Natural killer cell (primary cell): ENCODE data around the gene CASP2. TPM values are rescaled to one million over a fixed set of nuclear protein-coding genes. Genes with fewer than 3 reads are reported as not detected.
A peak's percentile ranks its signal among the peaks of the same experiment; 100 is the strongest.

Experiments
- ATAC-seq, 3 donors: fragments of 150-1000 bp in 2 of 3; fragments of 200-7000 bp in 1 of 3; cut with Tn5 transposase; 1 replicate in 1 of 3; 2 replicates in 2 of 3; pipeline ENCODE4 v1.10.0; 2021; ENCODE audit warnings: mild to moderate bottlenecking in 2 of 3, moderate library complexity in 2 of 3
- DNase-seq, 2 donors: peaks; one replicate each; pipeline versions ENCODE4 v3.0.0 to v3.0.0-alpha.2; 2013 to 2021; ENCODE audit warnings: mixed read lengths in 1 of 2
- H3K27ac ChIP-seq: one replicate; pipeline ENCODE4 v1.5.1; 2013; ENCODE audit warnings: mild to moderate bottlenecking, low read length
- H3K27me3 ChIP-seq: one replicate; pipeline ENCODE4 v1.6.1; 2013; ENCODE audit warnings: low read length; ENCODE audit not compliant: control insufficient read depth, insufficient read depth
- H3K36me3 ChIP-seq: one replicate; pipeline ENCODE4 v1.6.1; 2013; ENCODE audit warnings: low read length; ENCODE audit not compliant: control insufficient read depth, insufficient read depth
- H3K4me1 ChIP-seq: one replicate; pipeline ENCODE4 v1.6.1; 2013; ENCODE audit warnings: low read length; ENCODE audit not compliant: control insufficient read depth, insufficient read depth
- H3K4me3 ChIP-seq: one replicate; pipeline ENCODE4 v1.5.1; 2013; ENCODE audit warnings: low read length
- H3K9me3 ChIP-seq: one replicate; pipeline ENCODE4 v1.6.1; 2013; ENCODE audit warnings: low read length; ENCODE audit not compliant: control insufficient read depth, insufficient read depth
- H3K27ac Mint-ChIP-seq, 2 donors: one replicate each; pipeline ENCODE4 v1.8.0; 2022; ENCODE audit warnings: mild to moderate bottlenecking in 2 of 2, mixed read lengths in 2 of 2, moderate library complexity in 1 of 2
- H3K27me3 Mint-ChIP-seq, 2 donors: one replicate each; pipeline ENCODE4 v1.8.0; 2022; ENCODE audit warnings: low read depth in 2 of 2, mixed read lengths in 2 of 2
- H3K36me3 Mint-ChIP-seq: one replicate; pipeline ENCODE4 v1.8.0; 2022; ENCODE audit warnings: mixed read lengths
- H3K4me1 Mint-ChIP-seq, 2 donors: one replicate each; pipeline ENCODE4 v1.8.0; 2022; ENCODE audit warnings: mixed read lengths in 2 of 2
- H3K4me3 Mint-ChIP-seq: one replicate; pipeline ENCODE4 v1.8.0; 2022; ENCODE audit warnings: mild to moderate bottlenecking, moderate library complexity, mixed read lengths
- H3K9me3 Mint-ChIP-seq, 2 donors: one replicate each; pipeline ENCODE4 v1.8.0; 2022; ENCODE audit warnings: mixed read lengths in 2 of 2
- CTCF ChIP-seq: fragments of 200-600 bp; IDR thresholded peaks from one replicate; pipeline ENCODE4 v1.8.0; 2022; ENCODE audit warnings: antibody characterized with exemption
- WGBS: methylation state at CpG from one replicate; pipeline ENCODE4 v1.1.7; 2013; ENCODE audit warnings: missing lambda C conversion rate; ENCODE audit not compliant: insufficient coverage; 5-methylcytosine and 5-hydroxymethylcytosine counted together
- intact Hi-C: fragments of 100-400 bp; cut with micrococcal nuclease; formaldehyde crosslinking; loops from one replicate; pipeline ENCODE4 v1.14.2; 2022
- total RNA-seq, 4 donors: library from RNA; stranded (reverse); fragments of 120-200 nt in 1 of 4; gene quantifications; one replicate each; pipeline versions ENCODE4 v1.2.3 to v1.2.4, GENCODE V29; 2013 to 2022

CASP2 gene
- total RNA-seq, 3 donors from 2014 or later (not counting 1 experiment from before 2014, with no cell fraction given) = 36.7 to 60.5 (median 54.7) TPM

DNA sequence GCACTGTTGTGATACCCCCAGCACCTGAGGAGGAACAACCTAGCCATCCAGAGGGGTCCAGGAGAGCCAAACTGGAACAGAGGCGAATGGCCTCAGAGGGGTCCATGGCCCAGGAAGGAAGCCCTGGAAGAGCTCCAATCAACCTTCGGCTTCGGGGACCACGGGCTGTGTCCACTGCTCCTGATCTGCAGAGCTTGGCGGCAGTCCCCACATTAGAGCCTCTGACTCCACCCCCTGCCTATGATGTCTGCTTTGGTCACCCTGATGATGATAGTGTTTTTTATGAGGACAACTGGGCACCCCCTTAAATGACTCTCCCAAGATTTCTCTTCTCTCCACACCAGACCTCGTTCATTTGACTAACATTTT is 1.6 kb upstream of the CASP2 start:
- peaks cover 37 to 42% of the 10 kb centered on the region in 2 donors for H3K4me1 Mint-ChIP-seq

GRCh38 chr7:143287339-143287934 is 714 bp upstream of the CASP2 start:
- no peak for TF ChIP-seq CTCF
- Mint-ChIP-seq H3K36me3 (peaks cover 6% of the 10 kb centered on the region), H3K27ac (peak overlapping the region; percentile 85 to 94), H3K27me3 (no peaks in the 10 kb centered on the region), H3K4me3 (peak overlapping the region; percentile 97), H3K9me3 (no peaks in the 10 kb centered on the region), H3K4me1 (peaks cover 39 to 43% of the 10 kb centered on the region in 2 donors)
- WGBS = 86% methylated on average over 17 of the region's 17 CpGs
- ATAC-seq (no peak), DNase-seq (no peak)
- H3K4me3 ChIP-seq = peak overlapping the region; percentile 23
- peak overlapping the region; percentile 62 for H3K27ac ChIP-seq
- H3K9me3 ChIP-seq = no peaks in the 10 kb centered on the region
- H3K27me3 ChIP-seq = no peaks in the 10 kb centered on the region
- intact Hi-C loops = no loop called here
- peaks cover 6% of the 10 kb centered on the region for H3K36me3 ChIP-seq
- H3K4me1 ChIP-seq = peaks cover 24% of the 10 kb centered on the region

More for the DNA sequence above, 1.6 kb upstream of the CASP2 start:
- no peak for ATAC-seq
- Mint-ChIP-seq H3K27ac (no peak overlapping the region), H3K36me3 (peaks cover 4% of the 10 kb centered on the region), H3K9me3 (no peaks in the 10 kb centered on the region), H3K27me3 (no peaks in the 10 kb centered on the region), H3K4me3 (peak overlapping the region; percentile 97)
- no peaks in the 10 kb centered on the region for H3K27me3 ChIP-seq
- peaks cover 24% of the 10 kb centered on the region for H3K4me1 ChIP-seq
- H3K36me3 ChIP-seq = peaks cover 2% of the 10 kb centered on the region
- WGBS = 96% methylated on average over 6 of the region's 6 CpGs
- no peak overlapping the region for H3K27ac ChIP-seq
- H3K9me3 ChIP-seq = no peaks in the 10 kb centered on the region
- intact Hi-C loops = no loop called here
- no peak for DNase-seq
- no peak for TF ChIP-seq CTCF
- no peak overlapping the region for H3K4me3 ChIP-seq

DNA sequence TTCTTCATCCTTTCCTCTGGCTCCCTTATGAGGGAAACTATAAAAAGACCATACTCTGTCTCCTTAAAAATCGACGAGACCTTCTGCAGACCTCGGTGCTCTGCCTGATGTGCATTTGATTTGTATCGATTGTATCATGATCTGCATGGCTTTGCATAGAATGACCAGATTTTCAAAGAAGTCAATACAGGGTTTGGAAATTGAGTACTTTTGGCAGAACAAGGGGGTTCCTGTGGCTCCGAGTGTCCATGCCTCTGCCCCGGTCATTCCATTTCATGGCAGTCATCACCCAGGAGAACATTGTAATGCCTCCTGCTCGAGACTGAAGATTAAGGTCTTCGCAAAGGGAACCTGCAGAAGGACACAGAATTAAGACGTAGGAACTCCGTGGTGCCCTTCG is 685 bp downstream of the CASP2 start:
- H3K4me3 ChIP-seq = peak overlapping the region; percentile 95
- Mint-ChIP-seq H3K9me3 (no peaks in the 10 kb centered on the region), H3K27ac (peak overlapping the region; percentile 85 to 94)

More for the DNA sequence above, 685 bp downstream of the CASP2 start:
- WGBS = 1% methylated on average over 9 of the region's 11 CpGs
- intact Hi-C loops = no loop called here
- H3K4me1 Mint-ChIP-seq = peaks cover 39 to 43% of the 10 kb centered on the region in 2 donors
- DNase-seq = no peak
- no peak for TF ChIP-seq CTCF
- no peaks in the 10 kb centered on the region for H3K27me3 ChIP-seq
- no peaks in the 10 kb centered on the region for H3K27me3 Mint-ChIP-seq
- peaks cover 20% of the 10 kb centered on the region for H3K36me3 ChIP-seq
- H3K4me3 Mint-ChIP-seq = peak overlapping the region; percentile 97
- no peak for ATAC-seq
- H3K36me3 Mint-ChIP-seq = peaks cover 6% of the 10 kb centered on the region
- H3K27ac ChIP-seq = peak overlapping the region; percentile 81
- no peaks in the 10 kb centered on the region for H3K9me3 ChIP-seq
- H3K4me1 ChIP-seq = peaks cover 24% of the 10 kb centered on the region
